Kidney capillary endothelial cell (primary cell): ENCODE data around the gene DUOXA2.
A peak's percentile ranks its signal among the peaks of the same experiment; 100 is the strongest.
"Not testable (repeated sequence)": the region's sequence is repeated elsewhere in the genome, so short reads cannot be mapped to it uniquely, and the experiment has no call there.

Source experiments
- DNase-seq: peaks from one replicate; pipeline ENCODE4 v3.0.0-alpha.2; 2018; ENCODE audit warnings: low spot score

Gene DUOXA2

DNA sequence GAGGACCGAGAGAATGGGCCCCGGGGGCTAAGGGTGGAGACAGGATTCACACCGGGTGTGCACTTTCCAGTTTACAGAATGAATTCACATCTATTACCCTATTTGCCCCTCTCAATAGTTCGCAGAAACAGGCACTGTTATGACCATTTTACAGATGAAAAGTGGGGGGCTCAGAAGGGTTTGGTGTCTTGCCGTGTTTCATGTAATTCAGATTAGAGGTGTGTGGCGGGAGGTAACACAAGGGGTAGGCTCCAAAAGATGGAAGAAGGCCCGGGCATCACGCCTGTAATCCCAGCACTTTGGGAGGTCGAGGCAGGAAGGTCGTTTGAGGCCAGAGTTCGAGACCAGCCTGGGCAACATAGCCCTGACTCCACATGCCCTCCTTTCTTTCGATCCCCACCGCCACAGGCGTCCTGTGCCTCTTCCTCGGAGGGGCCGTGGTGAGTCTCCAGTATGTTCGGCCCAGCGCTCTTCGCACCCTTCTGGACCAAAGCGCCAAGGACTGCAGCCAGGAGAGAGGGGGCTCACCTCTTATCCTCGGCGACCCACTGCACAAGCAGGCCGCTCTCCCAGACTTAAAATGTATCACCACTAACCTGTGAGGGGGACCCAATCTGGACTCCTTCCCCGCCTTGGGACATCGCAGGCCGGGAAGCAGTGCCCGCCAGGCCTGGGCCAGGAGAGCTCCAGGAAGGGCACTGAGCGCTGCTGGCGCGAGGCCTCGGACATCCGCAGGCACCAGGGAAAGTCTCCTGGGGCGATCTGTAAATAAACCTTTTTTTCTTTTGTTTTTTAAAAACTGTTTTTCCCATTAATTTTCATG lies 3.4 kb downstream of the DUOXA2 start:
- no peak for DNase-seq

DNA sequence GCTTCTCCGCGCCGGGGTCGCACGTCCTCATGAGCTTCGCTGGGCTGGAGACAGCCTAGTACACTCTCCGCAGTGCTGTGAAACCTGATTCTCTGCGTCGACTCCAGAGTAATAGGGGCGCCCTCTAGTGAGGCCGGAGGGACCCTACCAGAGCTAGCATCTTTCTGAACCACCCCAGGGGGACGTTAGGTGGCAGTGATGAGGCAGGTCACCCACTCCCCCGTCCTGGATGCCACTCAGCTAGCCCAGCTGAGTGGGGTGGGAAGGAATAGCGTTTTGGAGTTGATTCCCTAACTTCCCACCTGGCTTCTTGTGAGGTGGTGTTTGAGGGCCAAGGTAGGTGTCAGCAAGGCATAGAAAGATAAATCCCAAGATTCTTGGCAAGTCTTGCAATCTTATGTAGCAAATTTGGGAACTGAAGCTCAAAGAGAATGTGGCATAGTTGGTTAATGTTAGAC lies 4.0 kb downstream of the DUOXA2 start:
- DNase-seq = peak; percentile 90

DNA sequence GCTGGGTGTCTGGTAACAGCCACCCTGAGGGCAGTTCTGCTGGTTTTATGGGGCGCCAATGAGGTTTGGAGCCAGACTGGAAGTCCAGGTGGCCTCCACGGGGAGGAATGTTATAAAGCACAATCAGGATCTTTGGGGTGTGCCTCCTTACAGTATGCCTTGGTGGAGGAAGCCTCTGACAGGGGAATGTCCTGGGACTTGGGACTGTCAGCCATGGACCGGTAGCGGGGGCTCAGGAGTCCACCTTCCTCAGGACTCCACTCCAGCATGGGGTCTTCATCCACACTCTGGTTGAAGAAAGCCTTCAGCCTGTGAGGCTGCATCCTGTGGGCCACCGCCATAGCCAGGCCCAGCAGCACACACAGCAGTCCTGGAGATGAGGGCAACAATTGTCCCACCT lies 4.9 kb downstream of the DUOXA2 start:
- DNase-seq = no peak

GRCh38 chr15:45120081-45120972 lies 6.2 kb downstream of the DUOXA2 start:
- no peak for DNase-seq

GRCh38 chr15:45121020-45121419 lies 6.9 kb downstream of the DUOXA2 start:
- DNase-seq = no peak

GRCh38 chr15:45121706-45122417 lies 7.7 kb downstream of the DUOXA2 start:
- DNase-seq = peak; percentile 84

DNA sequence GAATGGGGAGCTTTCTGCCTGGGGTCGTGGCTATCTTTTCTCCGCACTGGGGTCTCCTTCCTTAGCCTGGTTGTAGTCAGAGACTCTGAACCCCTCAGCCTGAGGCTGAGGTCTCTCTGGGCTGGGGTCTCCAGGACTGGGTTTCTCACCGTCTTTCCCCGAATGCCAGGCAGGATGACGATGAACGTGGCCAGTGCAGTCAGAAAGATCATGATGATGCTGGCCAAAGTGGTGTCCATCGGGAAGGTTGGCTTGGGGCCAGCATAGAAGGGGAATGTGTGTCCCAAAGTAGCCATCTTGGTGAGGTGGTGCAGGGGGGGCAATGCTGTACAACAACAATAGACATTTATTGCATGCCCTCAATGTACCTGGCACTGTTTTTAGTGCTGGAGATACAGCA lies 8.6 kb downstream of the DUOXA2 start:
- DNase-seq = no peak

DNA sequence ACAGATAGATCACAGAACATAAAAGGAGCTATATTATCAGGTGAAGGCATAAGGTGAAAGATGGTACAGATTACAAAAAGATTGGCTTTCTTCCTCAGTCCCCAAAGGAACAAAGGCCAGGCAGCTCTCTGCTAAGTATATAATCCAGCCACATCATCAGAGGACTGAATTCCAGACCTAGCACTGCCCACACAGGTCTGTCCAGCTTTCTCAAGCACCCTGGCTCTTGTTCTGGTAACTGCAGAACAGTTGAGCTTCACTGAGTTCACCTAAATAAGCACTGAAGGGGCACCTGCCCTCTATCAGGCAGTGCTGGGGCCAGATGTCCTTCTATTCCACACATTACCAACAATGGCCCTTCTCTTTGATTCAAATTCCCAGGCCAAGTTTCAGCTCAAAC lies 9.3 kb downstream of the DUOXA2 start:
- no peak for DNase-seq

- no peak for DNase-seq
These were observed 12.5 kb downstream of the DUOXA2 start for GRCh38 chr15:45126535-45127158.

- no peak for DNase-seq
These were observed 15.0 kb downstream of the DUOXA2 start for GRCh38 chr15:45128971-45129639.

GRCh38 chr15:45129651-45130129 lies 15.6 kb downstream of the DUOXA2 start, which contains the start of the genes DUOX1 and DUOXA1:
Gene DUOX1 (plus strand): TSS chr15:45129994. CDS start chr15:45131967, 1,973 bp downstream.
Gene DUOXA1 (minus strand): TSS chr15:45129879. CDS start chr15:45123014, 6,865 bp downstream.
- DNase-seq = no peak

DNA sequence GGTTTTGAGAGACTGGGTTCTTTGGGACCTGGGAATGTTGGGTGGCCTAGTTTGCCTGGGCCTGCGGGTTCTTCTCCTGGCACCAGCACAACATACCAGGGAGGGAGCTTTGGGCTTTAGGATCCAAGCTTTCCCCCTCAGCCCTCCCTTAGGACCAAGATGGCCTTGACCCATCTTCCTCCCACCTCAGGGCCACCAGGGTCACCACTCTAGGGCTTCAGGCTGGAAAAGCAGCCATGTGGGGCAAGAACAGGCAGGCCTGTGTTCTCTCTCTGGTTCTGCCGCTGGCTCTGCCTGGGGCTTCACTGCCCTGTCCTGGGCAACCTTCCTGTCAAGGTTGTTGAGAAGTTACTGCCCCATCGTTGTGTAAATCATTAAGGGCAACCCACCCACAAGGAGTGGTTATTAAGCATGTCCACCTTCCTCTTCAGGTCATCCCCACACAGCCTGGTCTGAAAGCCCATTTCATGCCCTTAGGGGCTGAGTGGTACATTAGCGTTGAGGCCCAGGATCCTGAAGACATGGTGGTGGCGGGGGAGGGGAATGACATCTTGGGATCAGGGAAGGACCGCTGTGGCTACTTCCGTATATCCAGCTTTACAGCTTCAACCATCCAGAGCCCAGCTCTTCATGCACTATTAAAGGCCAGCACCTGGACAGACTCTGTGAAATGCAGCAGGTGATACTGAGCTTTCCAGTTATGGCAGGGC lies 16.3 kb downstream of the DUOXA2 start:
- no peak for DNase-seq

- DNase-seq = no peak
These were observed 17.4 kb downstream of the DUOXA2 start for GRCh38 chr15:45131510-45131909.

GRCh38 chr15:45132844-45133560 lies 18.9 kb downstream of the DUOXA2 start:
- DNase-seq = no peak

- DNase-seq = no peak
These were observed 19.4 kb downstream of the DUOXA2 start for GRCh38 chr15:45133561-45133920.

DNA sequence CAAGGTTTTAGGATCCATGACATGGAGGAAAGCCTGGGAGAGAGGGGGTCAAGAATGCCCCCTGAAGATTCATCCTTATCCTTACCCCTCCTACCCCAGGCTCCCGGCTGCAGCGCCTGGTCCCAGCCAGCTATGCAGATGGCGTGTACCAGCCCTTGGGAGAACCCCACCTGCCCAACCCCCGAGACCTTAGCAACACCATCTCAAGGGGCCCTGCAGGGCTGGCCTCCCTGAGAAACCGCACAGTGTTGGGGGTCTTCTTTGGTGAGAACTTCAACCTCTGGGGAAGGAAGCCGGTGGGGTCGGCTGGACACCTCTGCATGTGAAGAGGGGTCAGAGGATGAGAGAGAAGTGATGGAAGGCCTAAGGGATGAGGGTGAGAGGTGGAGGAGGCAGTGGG lies 19.9 kb downstream of the DUOXA2 start:
- no peak for DNase-seq

GRCh38 chr15:45134682-45135604 lies 20.8 kb downstream of the DUOXA2 start:
- no peak for DNase-seq

- DNase-seq = not testable (repeated sequence)
These were observed 21.7 kb downstream of the DUOXA2 start for GRCh38 chr15:45135705-45136377.
